Liver (tissue), 3 donors: ENCODE results near the gene TMEM123.

ENCODE experiments used
- GABPA ChIP-seq, 2 donors: IDR thresholded peaks in 1 of 2; conservative IDR thresholded peaks in 1 of 2; 2 replicates each; pipeline ENCODE4 v1.6.1; 2016; ENCODE audit warnings: antibody characterized with exemption in 2 of 2, mild to moderate bottlenecking in 1 of 2, moderate library complexity in 1 of 2
- HNF4A ChIP-seq, 2 donors: conservative IDR thresholded peaks; 2 replicates each; pipeline ENCODE4 v1.6.1; 2016; ENCODE audit warnings: antibody characterized with exemption in 2 of 2, mild to moderate bottlenecking in 2 of 2
- JUND ChIP-seq, 2 donors: IDR thresholded peaks; 2 replicates each; pipeline ENCODE4 v1.6.1; 2016; ENCODE audit warnings: antibody characterized with exemption in 2 of 2
- RAD21 ChIP-seq, 2 donors: IDR thresholded peaks; 2 replicates each; pipeline ENCODE4 v1.6.1; 2016; ENCODE audit warnings: antibody characterized with exemption in 2 of 2, mild to moderate bottlenecking in 2 of 2
- RXRA ChIP-seq, 2 donors: IDR thresholded peaks; 2 replicates each; pipeline ENCODE4 v1.6.1; 2017 to 2018; ENCODE audit warnings: antibody characterized with exemption in 2 of 2, mild to moderate bottlenecking in 1 of 2
- SP1 ChIP-seq: IDR thresholded peaks from 2 replicates; pipeline ENCODE4 v1.6.1; 2018; ENCODE audit warnings: antibody characterized with exemption, mild to moderate bottlenecking
- TAF1 ChIP-seq: conservative IDR thresholded peaks from 2 replicates; pipeline ENCODE4 v1.6.1; 2016; ENCODE audit warnings: antibody characterized with exemption, mild to moderate bottlenecking
- YY1 ChIP-seq: IDR thresholded peaks from 2 replicates; pipeline ENCODE4 v1.6.1; 2016; ENCODE audit warnings: antibody characterized with exemption, mild to moderate bottlenecking
- TF ChIP-seq, protein P1 (sequence below): fragments of 150-350 bp; IDR thresholded peaks from 2 replicates; pipeline ENCODE4 v1.5.1; 2017; ENCODE audit warnings: improper control_type of control experiment, low read depth, low read length; ENCODE audit not compliant: missing input control
- TF ChIP-seq, protein P2 (sequence below): IDR thresholded peaks from 2 replicates; pipeline ENCODE4 v1.6.1; 2016; ENCODE audit warnings: antibody characterized with exemption, mild to moderate bottlenecking
- TF ChIP-seq, protein P3 (sequence below): IDR thresholded peaks from 2 replicates; pipeline ENCODE4 v1.6.1; 2016; ENCODE audit warnings: antibody characterized with exemption
- donor health status: healthy.
- donor health status: healthy.

- TF ChIP-seq, protein P1, sequence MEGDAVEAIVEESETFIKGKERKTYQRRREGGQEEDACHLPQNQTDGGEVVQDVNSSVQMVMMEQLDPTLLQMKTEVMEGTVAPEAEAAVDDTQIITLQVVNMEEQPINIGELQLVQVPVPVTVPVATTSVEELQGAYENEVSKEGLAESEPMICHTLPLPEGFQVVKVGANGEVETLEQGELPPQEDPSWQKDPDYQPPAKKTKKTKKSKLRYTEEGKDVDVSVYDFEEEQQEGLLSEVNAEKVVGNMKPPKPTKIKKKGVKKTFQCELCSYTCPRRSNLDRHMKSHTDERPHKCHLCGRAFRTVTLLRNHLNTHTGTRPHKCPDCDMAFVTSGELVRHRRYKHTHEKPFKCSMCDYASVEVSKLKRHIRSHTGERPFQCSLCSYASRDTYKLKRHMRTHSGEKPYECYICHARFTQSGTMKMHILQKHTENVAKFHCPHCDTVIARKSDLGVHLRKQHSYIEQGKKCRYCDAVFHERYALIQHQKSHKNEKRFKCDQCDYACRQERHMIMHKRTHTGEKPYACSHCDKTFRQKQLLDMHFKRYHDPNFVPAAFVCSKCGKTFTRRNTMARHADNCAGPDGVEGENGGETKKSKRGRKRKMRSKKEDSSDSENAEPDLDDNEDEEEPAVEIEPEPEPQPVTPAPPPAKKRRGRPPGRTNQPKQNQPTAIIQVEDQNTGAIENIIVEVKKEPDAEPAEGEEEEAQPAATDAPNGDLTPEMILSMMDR: no peak
- TF ChIP-seq, protein P2, sequence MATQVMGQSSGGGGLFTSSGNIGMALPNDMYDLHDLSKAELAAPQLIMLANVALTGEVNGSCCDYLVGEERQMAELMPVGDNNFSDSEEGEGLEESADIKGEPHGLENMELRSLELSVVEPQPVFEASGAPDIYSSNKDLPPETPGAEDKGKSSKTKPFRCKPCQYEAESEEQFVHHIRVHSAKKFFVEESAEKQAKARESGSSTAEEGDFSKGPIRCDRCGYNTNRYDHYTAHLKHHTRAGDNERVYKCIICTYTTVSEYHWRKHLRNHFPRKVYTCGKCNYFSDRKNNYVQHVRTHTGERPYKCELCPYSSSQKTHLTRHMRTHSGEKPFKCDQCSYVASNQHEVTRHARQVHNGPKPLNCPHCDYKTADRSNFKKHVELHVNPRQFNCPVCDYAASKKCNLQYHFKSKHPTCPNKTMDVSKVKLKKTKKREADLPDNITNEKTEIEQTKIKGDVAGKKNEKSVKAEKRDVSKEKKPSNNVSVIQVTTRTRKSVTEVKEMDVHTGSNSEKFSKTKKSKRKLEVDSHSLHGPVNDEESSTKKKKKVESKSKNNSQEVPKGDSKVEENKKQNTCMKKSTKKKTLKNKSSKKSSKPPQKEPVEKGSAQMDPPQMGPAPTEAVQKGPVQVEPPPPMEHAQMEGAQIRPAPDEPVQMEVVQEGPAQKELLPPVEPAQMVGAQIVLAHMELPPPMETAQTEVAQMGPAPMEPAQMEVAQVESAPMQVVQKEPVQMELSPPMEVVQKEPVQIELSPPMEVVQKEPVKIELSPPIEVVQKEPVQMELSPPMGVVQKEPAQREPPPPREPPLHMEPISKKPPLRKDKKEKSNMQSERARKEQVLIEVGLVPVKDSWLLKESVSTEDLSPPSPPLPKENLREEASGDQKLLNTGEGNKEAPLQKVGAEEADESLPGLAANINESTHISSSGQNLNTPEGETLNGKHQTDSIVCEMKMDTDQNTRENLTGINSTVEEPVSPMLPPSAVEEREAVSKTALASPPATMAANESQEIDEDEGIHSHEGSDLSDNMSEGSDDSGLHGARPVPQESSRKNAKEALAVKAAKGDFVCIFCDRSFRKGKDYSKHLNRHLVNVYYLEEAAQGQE: no peak
- TF ChIP-seq YY1 (no peak), HNF4A (conservative IDR thresholded peaks at IDR 0.05) (no peak), JUND (IDR thresholded peaks at IDR 0.05) (no peak), GABPA (IDR thresholded peaks at IDR 0.05 in 1 of 2, conservative IDR thresholded peaks at IDR 0.05 in 1 of 2) (no peak), TAF1 (no peak), RAD21 (IDR thresholded peaks at IDR 0.05) (no peak), RXRA (IDR thresholded peaks at IDR 0.05) (no peak), SP1 (no peak)
- TF ChIP-seq, protein P3, sequence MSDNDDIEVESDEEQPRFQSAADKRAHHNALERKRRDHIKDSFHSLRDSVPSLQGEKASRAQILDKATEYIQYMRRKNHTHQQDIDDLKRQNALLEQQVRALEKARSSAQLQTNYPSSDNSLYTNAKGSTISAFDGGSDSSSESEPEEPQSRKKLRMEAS: no peak
Measured at GRCh38 chr11:102488208-102488607, 35.6 kb upstream of the TMEM123 start.
